Bronchial epithelial cell (primary cell): ENCODE results near the gene LCP2. TPM values are rescaled to one million over a fixed set of nuclear protein-coding genes. Genes with fewer than 3 reads are reported as not detected.
A peak's percentile ranks its signal among the peaks of the same experiment; 100 is the strongest.

Experiments
- DNase-seq: peaks from one replicate; pipeline ENCODE4 v3.0.0-alpha.2; 2010; ENCODE audit warnings: low read depth
- FAIRE-seq: peaks from 2 replicates; lab custom pipeline; 2011; peaks lifted over from hg19 to GRCh38; lab: Jason Lieb, UNC
- H3K27me3 ChIP-seq: 2 replicates; pipeline ENCODE4 v1.5.1; 2011; ENCODE audit warnings: low read length; ENCODE audit not compliant: control insufficient read depth, insufficient read depth
- H3K36me3 ChIP-seq: 2 replicates; pipeline ENCODE4 v1.5.1; 2011; ENCODE audit warnings: low read length; ENCODE audit not compliant: control insufficient read depth, insufficient read depth
- H3K4me3 ChIP-seq: 2 replicates; pipeline ENCODE4 v1.5.1; 2011; ENCODE audit warnings: mild to moderate bottlenecking, low read depth, low read length, control low read depth
- total RNA-seq: library from RNA; depleted of rRNA; stranded (reverse); fragments of >200 nt; gene quantifications from 2 replicates; pipeline ENCODE4 v1.2.1, GENCODE V29; 2014
- TF ChIP-seq, protein P1 (sequence below): IDR thresholded peaks from 2 replicates; pipeline ENCODE4 v1.5.1; 2011; ENCODE audit warnings: mild to moderate bottlenecking, moderate library complexity, low read length, control low read depth, inconsistent platforms; ENCODE audit not compliant: insufficient read depth, severe bottlenecking

LCP2 gene
- total RNA-seq, 1 donor from 2014 or later = not detected

DNA sequence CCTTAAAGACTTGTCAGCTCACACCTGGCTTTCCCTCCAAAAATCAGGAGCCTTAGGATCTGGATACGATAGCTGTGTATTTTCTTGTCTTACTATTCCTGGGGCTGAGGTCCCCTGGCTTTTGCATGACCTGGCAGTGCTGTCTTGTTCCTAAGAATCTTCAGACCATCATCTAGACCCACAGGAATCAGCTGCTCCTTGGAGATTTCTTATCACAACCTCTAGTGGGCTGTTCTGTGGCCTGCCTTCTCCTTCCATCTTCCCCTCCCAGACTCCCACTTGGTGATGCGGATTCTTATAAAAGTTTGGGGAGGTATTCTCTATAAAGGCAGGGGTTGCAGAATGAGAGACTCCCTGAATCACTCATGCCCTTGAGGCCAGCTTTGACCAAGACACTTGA lies 21.4 kb downstream of the LCP2 start:
- peaks cover 4% of the 10 kb centered on the region for H3K27me3 ChIP-seq
- DNase-seq (no peak), FAIRE-seq (no peak)
- H3K36me3 ChIP-seq = no peaks in the 10 kb centered on the region
- no peak overlapping the region for H3K4me3 ChIP-seq
- TF ChIP-seq, protein P1, sequence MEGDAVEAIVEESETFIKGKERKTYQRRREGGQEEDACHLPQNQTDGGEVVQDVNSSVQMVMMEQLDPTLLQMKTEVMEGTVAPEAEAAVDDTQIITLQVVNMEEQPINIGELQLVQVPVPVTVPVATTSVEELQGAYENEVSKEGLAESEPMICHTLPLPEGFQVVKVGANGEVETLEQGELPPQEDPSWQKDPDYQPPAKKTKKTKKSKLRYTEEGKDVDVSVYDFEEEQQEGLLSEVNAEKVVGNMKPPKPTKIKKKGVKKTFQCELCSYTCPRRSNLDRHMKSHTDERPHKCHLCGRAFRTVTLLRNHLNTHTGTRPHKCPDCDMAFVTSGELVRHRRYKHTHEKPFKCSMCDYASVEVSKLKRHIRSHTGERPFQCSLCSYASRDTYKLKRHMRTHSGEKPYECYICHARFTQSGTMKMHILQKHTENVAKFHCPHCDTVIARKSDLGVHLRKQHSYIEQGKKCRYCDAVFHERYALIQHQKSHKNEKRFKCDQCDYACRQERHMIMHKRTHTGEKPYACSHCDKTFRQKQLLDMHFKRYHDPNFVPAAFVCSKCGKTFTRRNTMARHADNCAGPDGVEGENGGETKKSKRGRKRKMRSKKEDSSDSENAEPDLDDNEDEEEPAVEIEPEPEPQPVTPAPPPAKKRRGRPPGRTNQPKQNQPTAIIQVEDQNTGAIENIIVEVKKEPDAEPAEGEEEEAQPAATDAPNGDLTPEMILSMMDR = no peak

DNA sequence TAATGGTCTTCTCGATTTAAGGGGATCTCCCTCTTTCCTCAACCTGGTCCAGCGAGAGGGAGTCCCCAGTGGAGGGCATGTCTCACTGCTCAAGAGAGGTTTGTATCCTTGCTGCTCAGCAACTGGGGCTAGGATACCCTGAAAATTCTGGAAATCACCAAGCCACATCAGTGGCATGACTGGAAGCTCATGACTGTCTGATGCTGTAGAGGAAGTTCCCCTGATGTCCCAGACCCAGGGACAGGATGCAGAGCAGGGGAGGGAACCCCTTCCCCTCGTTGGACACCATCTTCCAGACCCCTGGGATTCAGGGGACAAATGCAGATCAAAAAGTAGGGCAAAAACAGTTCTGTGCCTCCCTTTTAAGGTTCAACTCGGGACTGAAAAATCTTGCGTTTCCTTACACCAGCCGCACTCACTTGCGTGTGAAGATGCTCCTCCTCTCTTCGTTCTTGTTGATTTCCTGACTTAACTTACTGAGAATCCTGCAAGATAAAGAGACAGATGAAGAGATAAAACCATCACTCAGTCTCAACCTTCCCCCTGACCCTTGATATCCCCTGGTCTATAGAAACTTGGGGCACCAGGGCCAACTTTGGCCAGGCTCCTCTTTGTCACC lies 22.1 kb downstream of the LCP2 start:
- TF ChIP-seq, protein P1 = no peak
- no peak overlapping the region for H3K4me3 ChIP-seq
- DNase-seq (no peak), FAIRE-seq (no peak)
- H3K27me3 ChIP-seq = peaks cover 4% of the 10 kb centered on the region
- no peaks in the 10 kb centered on the region for H3K36me3 ChIP-seq

DNA sequence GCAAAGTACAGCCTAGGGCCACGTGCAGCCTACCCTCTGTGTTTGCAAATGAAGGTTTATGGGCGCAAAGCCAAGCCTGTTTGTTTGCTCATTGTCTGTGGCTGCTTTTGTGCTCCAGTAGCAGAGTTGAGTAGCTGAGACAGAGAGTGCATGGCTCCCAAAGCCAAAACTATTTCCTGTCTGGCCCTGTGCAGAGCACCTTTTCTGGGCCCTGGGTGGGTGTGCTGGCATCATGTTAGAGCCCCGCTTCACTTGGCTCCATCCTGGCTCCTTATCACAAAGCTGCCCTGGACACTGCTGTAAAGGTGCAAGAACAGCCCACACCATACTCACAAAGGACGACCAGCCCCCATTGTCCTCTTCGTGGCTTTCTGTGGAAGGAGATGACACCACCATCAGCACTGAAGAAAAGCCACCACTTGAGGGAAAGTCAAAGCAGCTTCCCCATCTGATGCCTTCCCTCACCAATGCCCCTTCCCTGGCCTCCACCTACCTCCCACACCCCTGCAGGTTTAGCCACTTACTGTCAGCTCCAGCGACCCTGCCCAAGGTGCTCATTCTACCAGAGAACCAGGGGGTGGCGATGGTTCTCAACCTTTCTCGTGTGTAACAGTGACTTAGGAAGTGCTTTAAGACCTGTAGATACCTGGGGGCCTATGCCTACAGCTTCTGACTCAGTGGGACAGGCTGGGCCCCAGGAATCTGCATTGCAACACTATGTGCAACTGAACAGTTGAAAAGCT lies 23.4 kb downstream of the LCP2 start:
- DNase-seq (peak; percentile 32), FAIRE-seq (no peak)
- Histone ChIP-seq H3K27me3 (peaks cover 3% of the 10 kb centered on the region), H3K36me3 (no peaks in the 10 kb centered on the region), H3K4me3 (no peak overlapping the region)
- TF ChIP-seq, protein P1 = peak; percentile 32

DNA sequence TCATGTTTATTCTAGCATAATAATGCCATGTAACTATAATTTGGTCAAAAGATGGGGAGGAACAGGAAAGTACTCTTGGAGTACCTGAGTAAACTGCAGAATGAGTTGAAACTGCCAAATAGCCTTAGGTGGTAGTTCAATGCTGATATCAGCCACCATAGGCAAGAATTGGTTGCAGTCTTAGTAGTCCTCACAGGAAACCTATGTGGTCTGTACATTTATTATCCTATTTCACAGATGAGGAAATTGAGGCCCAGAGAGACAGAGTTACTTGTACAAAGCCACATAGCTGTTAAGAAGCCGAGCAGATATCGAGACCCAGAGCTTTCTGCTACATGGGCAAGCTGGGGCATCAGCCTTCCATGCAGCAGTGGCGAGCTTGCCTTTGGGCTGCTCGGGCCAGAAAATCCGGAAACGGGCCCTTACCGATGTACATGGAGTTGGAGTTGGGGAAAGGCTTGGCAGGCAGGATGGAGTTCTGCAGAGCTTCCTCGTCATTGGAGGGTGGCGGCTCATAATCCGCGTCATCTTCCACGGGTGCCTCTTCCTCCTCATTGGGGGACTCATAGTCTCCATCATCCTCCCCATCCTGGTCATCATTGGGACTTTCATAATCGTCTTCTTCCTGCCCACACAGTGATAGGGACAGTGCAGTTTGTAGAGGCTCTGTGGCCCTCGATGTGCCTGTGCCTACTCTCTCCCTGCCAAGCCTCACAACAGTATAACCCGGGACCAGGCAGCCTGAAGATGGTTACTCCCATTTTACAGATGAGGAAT lies 27.1 kb downstream of the LCP2 start:
- FAIRE-seq (no peak), DNase-seq (no peak)
- Histone ChIP-seq H3K36me3 (no peaks in the 10 kb centered on the region), H3K4me3 (no peak overlapping the region), H3K27me3 (peaks cover 19% of the 10 kb centered on the region)
- TF ChIP-seq, protein P1 = no peak

DNA sequence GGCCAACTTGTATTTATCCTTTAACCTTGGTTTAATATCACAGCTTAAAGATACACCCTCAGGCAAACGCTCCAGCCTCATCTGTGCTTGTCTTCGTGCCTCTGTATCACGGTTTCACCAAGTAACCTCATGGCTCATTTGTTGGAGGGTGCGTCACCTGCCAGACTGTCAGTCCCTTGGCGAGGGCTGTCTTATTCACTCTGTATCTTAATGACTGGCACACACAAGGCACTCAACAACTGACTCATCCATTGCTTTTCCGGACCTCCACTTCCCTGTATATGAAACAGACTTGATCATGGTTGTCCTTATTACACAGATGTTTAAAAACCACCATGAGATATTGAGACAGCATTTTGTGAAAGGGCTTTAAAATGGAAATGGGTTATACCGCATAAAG lies 28.0 kb downstream of the LCP2 start:
- DNase-seq (peak; percentile 62), FAIRE-seq (no peak)
- H3K4me3 ChIP-seq = no peak overlapping the region
- TF ChIP-seq, protein P1 = no peak
- peaks cover 17% of the 10 kb centered on the region for H3K27me3 ChIP-seq
- H3K36me3 ChIP-seq = no peaks in the 10 kb centered on the region
